ENCODE data around the gene HOMER2.

Gene HOMER2

DNA sequence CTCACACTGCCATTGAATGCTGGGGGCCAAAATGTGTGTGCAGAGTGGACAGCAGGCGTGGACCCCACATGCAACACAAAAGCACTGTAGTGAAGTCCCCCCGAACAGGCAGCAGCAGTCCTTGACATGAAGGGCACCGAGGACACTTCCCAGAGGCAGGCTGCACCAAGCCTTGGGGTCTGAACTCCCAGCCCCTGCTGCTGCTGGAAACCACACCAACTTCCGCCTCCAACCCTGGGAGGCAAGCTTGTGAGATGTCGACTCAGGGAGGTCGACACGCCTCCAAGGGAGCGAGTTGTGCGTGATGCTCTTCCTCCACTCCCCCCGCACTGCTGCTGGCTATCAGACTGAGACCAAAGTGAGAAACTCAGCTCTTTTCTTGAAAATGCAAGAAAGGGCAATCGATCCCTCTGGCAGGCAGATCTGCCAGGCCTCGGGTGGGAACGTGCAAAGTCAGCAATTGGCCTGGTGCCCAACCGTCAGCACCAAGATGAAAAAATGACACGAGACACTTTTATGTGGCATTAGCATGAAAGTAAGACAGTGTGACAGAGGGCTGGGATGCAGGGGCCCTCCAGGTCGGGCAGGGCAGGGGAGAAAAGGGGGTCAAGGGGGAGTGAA lies 99.5 kb downstream of the HOMER2 start:
- H3K4me3 ChIP-seq (ENCODE audit: low read depth, low read length): no peak overlapping the region
- TF ChIP-seq, protein P1, sequence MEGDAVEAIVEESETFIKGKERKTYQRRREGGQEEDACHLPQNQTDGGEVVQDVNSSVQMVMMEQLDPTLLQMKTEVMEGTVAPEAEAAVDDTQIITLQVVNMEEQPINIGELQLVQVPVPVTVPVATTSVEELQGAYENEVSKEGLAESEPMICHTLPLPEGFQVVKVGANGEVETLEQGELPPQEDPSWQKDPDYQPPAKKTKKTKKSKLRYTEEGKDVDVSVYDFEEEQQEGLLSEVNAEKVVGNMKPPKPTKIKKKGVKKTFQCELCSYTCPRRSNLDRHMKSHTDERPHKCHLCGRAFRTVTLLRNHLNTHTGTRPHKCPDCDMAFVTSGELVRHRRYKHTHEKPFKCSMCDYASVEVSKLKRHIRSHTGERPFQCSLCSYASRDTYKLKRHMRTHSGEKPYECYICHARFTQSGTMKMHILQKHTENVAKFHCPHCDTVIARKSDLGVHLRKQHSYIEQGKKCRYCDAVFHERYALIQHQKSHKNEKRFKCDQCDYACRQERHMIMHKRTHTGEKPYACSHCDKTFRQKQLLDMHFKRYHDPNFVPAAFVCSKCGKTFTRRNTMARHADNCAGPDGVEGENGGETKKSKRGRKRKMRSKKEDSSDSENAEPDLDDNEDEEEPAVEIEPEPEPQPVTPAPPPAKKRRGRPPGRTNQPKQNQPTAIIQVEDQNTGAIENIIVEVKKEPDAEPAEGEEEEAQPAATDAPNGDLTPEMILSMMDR (IDR thresholded peaks at IDR 0.05; ENCODE audit: low read depth, low read length): no peak
- no peak for DNase-seq (ENCODE audit: low read depth, low spot score)
- in situ Hi-C loops (cut with HindIII; ENCODE audit: low sequenced_read_pairs): no loop called here

DNA sequence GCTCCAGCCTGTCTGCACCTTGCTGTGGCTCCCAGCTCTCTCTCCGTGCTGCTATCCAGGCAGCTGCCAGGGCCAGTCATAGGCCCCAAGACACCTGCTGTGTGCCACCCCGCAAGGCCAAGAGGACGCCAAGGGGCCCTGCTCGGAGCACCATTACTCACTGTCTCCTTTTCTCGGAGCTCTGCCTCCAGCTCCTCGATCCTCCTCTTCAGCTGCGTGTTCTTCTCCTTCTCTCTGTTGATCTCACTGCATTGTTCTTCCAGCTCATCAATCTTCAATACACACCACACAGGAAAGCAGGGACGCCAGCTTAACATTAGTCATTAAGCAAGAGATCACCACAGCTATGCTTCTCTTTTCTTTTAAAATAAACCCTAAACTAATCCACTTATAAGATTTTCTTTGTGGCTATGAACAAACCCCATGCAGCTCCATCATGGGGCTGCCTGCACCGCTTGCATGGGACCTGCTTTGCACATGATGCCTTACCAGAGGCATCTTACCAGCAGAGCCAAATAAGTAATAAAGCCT lies 100.5 kb downstream of the HOMER2 start:
- peak; percentile 81 for DNase-seq (ENCODE audit: low read depth, low spot score)
- TF ChIP-seq, protein P1 (IDR thresholded peaks at IDR 0.05; ENCODE audit: low read depth, low read length): no peak
- no peak overlapping the region for H3K4me3 ChIP-seq (ENCODE audit: low read depth, low read length)
- in situ Hi-C loops (cut with HindIII; ENCODE audit: low sequenced_read_pairs): no loop called here

DNA sequence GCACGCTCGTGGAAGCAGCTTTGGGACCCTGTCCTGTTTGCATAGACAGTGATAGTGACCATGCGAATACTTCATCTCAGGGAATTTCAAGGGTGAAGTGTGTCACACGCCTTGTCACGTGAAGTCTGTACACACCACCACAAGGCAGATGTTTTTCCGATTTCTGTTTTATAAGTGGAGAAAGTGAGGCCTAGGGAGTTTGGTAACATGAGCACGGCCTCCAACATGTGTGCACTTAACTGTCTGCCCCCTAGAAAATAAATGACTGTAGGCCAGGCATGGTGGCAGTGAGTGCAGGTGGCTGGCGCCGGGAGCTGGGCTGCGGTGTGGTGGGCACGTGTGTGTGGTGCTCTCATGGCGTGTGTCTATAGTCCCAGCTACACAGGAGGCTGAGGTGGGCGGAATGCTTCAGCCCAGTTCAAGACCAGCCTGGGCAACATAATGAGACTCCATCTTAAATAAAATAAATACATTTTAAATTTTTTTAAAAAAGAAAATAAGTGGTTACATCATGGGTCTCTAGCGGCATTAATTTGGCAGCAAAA lies 101.1 kb downstream of the HOMER2 start:
- H3K4me3 ChIP-seq (ENCODE audit: low read depth, low read length): no peak overlapping the region
- in situ Hi-C loops (cut with HindIII; ENCODE audit: low sequenced_read_pairs): no loop called here
- no peak for DNase-seq (ENCODE audit: low read depth, low spot score)
- TF ChIP-seq, protein P1 (IDR thresholded peaks at IDR 0.05; ENCODE audit: low read depth, low read length): no peak

DNA sequence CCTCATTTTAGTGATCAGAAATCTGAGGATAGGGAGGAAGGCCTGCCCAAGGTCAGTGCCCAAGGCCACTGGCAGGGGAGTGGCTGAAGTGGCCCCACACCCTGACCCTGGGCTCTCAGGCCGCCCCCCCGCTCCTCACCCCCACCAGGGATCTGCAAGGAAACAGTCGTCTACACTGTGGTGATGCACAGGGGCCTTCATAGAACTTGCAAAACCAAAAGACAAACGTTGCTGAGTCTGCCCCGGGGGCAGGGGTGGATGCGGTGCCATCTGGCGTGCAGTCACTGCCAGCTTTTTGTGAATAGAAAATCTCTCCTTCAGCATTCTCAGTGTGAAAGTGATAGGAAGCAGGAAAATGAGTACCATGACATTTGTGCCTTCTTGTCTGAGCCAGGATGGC lies 101.8 kb downstream of the HOMER2 start:
- in situ Hi-C loops (cut with HindIII; ENCODE audit: low sequenced_read_pairs): no loop called here
- H3K4me3 ChIP-seq (ENCODE audit: low read depth, low read length): no peak overlapping the region
- DNase-seq (ENCODE audit: low read depth, low spot score): no peak
- TF ChIP-seq, protein P1 (IDR thresholded peaks at IDR 0.05; ENCODE audit: low read depth, low read length): no peak

GRCh38 chr15:82849556-82850512 lies 102.7 kb downstream of the HOMER2 start:
- peak; percentile 75 for DNase-seq (ENCODE audit: low read depth, low spot score)

More at GRCh38 chr15:82849556-82850512, 102.7 kb downstream of the HOMER2 start:
- TF ChIP-seq, protein P1 (IDR thresholded peaks at IDR 0.05; ENCODE audit: low read depth, low read length): peak; percentile 79
- H3K4me3 ChIP-seq (ENCODE audit: low read depth, low read length): no peak overlapping the region
- in situ Hi-C loops (cut with HindIII; ENCODE audit: low sequenced_read_pairs): no loop called here

Measured in astrocyte of the spinal cord (primary cell).